IMR-90 (cell line): ENCODE measurements around the gene SFPQ. TPM values are rescaled to one million over a fixed set of nuclear protein-coding genes. Genes with fewer than 3 reads are reported as not detected.

Source experiments
- ATAC-seq: fragments of 200-7000 bp; cut with Tn5 transposase; 2 replicates; pipeline ENCODE4 v1.9.1; 2020; ENCODE audit warnings: low read depth, mild to moderate bottlenecking, moderate library complexity
- BruUV-seq: library from RNA; stranded (reverse); fragments of 400-500 nt; replicated peaks from 2 replicates; lab custom pipeline; 2021; lab: Mats Ljungman, UMichigan
- CTCF ChIA-PET: fragments of 300-600 bp; formaldehyde crosslinking; extraction: SDS; loops from one replicate; lab custom pipeline; 2021; ENCODE audit warnings: antibody characterized with exemption; lab: Yijun Ruan, JAX
- POLR2A ChIA-PET: fragments of 300-600 bp; sonication (Branson Sonifier 250); formaldehyde crosslinking; loops from one replicate; lab custom pipeline; 2022; ENCODE audit warnings: antibody characterized with exemption; ENCODE audit not compliant: unreplicated experiment; lab: Charles Lee
- DNase-seq: peaks from one replicate; pipeline ENCODE4 v3.0.0; 2013
- H2AFZ ChIP-seq: replicated peaks from 2 replicates; pipeline ENCODE3; 2013; ENCODE audit warnings: low read length, mild to moderate bottlenecking; ENCODE audit not compliant: poor library complexity
- H2AK5ac ChIP-seq: 2 replicates; pipeline ENCODE4 v1.6.1; 2013; ENCODE audit warnings: low read depth, low read length, inconsistent platforms
- H2AK9ac ChIP-seq: replicated peaks from 2 replicates; pipeline ENCODE3; 2013; ENCODE audit warnings: mild to moderate bottlenecking, low read depth, low read length, moderate library complexity; ENCODE audit not compliant: poor library complexity
- H2BK120ac ChIP-seq: 2 replicates; pipeline ENCODE4 v1.6.1; 2013; ENCODE audit warnings: low read depth, low read length, inconsistent platforms
- H2BK15ac ChIP-seq: 3 replicates; pipeline ENCODE4 v1.6.1; 2013; ENCODE audit warnings: low read depth, low read length, inconsistent platforms
- H2BK20ac ChIP-seq: 2 replicates; pipeline ENCODE4 v1.6.1; 2013; ENCODE audit warnings: low read depth, mild to moderate bottlenecking, inconsistent platforms, low read length, moderate library complexity
- H2BK5ac ChIP-seq: 2 replicates; pipeline ENCODE4 v1.6.1; 2013; ENCODE audit warnings: mild to moderate bottlenecking, low read depth, low read length, inconsistent platforms; ENCODE audit not compliant: poor library complexity, severe bottlenecking
- H3K14ac ChIP-seq: replicated peaks from 2 replicates; pipeline ENCODE4 v1.6.1; 2013; ENCODE audit warnings: low read depth, low read length, inconsistent platforms
- H3K18ac ChIP-seq: 2 replicates; pipeline ENCODE4 v1.6.1; 2013; ENCODE audit warnings: low read depth, low read length, control low read depth
- H3K23ac ChIP-seq: 2 replicates; pipeline ENCODE4 v1.6.1; 2013; ENCODE audit warnings: low read depth, low read length, inconsistent platforms
- H3K27ac ChIP-seq: 2 replicates; pipeline ENCODE4 v1.5.1; 2013; ENCODE audit warnings: mild to moderate bottlenecking, control low read depth, low read length; ENCODE audit not compliant: insufficient read depth
- H3K27me3 ChIP-seq: 2 replicates; pipeline ENCODE4 v1.6.1; 2013; ENCODE audit warnings: low read length; ENCODE audit not compliant: control insufficient read depth, insufficient read depth
- H3K36me3 ChIP-seq: 2 replicates; pipeline ENCODE4 v1.6.1; 2013; ENCODE audit warnings: low read length, mixed read lengths; ENCODE audit not compliant: control insufficient read depth, insufficient read depth
- H3K4ac ChIP-seq: 2 replicates; pipeline ENCODE4 v1.6.1; 2013; ENCODE audit warnings: low read depth, low read length, inconsistent platforms
- H3K4me1 ChIP-seq: 2 replicates; pipeline ENCODE4 v1.6.1; 2013; ENCODE audit warnings: low read length, mixed read lengths; ENCODE audit not compliant: control insufficient read depth, insufficient read depth
- H3K4me2 ChIP-seq: 2 replicates; pipeline ENCODE4 v1.6.1; 2013; ENCODE audit warnings: low read depth, mild to moderate bottlenecking, control low read depth, low read length, moderate library complexity
- H3K4me3 ChIP-seq: 2 replicates; pipeline ENCODE4 v1.5.1; 2013; ENCODE audit warnings: low read depth, mild to moderate bottlenecking, control low read depth, low read length, moderate library complexity; ENCODE audit not compliant: insufficient read depth
- H3K56ac ChIP-seq: 2 replicates; pipeline ENCODE4 v1.6.1; 2013; ENCODE audit warnings: low read length, inconsistent platforms; ENCODE audit not compliant: insufficient read depth; ENCODE audit errors: extremely low read depth
- H3K79me1 ChIP-seq, 2 experiments: 2 replicates each; pipeline ENCODE4 v1.6.1; 2013; ENCODE audit warnings: low read length in 2 of 2, inconsistent platforms in 1 of 2, low read depth in 1 of 2
- H3K9ac ChIP-seq: 2 replicates; pipeline ENCODE4 v1.6.1; 2013; ENCODE audit warnings: low read depth, low read length, control low read depth
- H3K9me1 ChIP-seq: 2 replicates; pipeline ENCODE4 v1.6.1; 2013; ENCODE audit warnings: low read length, inconsistent platforms; ENCODE audit not compliant: insufficient read depth
- H3K9me3 ChIP-seq: 2 replicates; pipeline ENCODE4 v1.6.1; 2013; ENCODE audit warnings: low read length; ENCODE audit not compliant: control insufficient read depth, insufficient read depth
- H4K20me1 ChIP-seq: 2 replicates; pipeline ENCODE4 v1.6.1; 2013; ENCODE audit warnings: low read length, inconsistent platforms; ENCODE audit not compliant: insufficient read depth
- H4K5ac ChIP-seq: 2 replicates; pipeline ENCODE4 v1.6.1; 2013; ENCODE audit warnings: mild to moderate bottlenecking, low read depth, low read length, control low read depth
- H4K8ac ChIP-seq, 2 experiments: 2 replicates each; pipeline ENCODE4 v1.6.1; 2013; ENCODE audit warnings: low read depth in 2 of 2, low read length in 2 of 2, control low read depth in 1 of 2, inconsistent platforms in 1 of 2
- H4K91ac ChIP-seq: 2 replicates; pipeline ENCODE4 v1.6.1; 2013; ENCODE audit warnings: low read depth, low read length, inconsistent platforms; ENCODE audit not compliant: insufficient read depth
- BHLHE40 ChIP-seq: fragments of 150-350 bp; IDR thresholded peaks from 2 replicates; pipeline ENCODE4 v1.6.1; 2016; ENCODE audit warnings: mild to moderate bottlenecking, low read depth, low read length
- CEBPB ChIP-seq: IDR thresholded peaks from 2 replicates; pipeline ENCODE4 v1.6.1; 2012; ENCODE audit warnings: low read depth, low read length, improper control_type of control experiment
- CHD1 ChIP-seq: IDR thresholded peaks from 2 replicates; pipeline ENCODE4 v1.6.1; 2012; ENCODE audit warnings: low read depth, low read length, improper control_type of control experiment
- ELK1 ChIP-seq: fragments of 150-350 bp; IDR thresholded peaks from 2 replicates; pipeline ENCODE4 v1.6.1; 2016; ENCODE audit warnings: low read depth, mild to moderate bottlenecking, low read length, moderate library complexity, borderline replicate concordance
- FOS ChIP-seq: fragments of 150-350 bp; IDR thresholded peaks from 2 replicates; pipeline ENCODE4 v1.6.1; 2016; ENCODE audit warnings: low read depth, low read length
- MAFK ChIP-seq: IDR thresholded peaks from 2 replicates; pipeline ENCODE4 v1.6.1; 2012; ENCODE audit warnings: low read depth, low read length, improper control_type of control experiment
- MAZ ChIP-seq: IDR thresholded peaks from 2 replicates; pipeline ENCODE4 v1.6.1; 2012; ENCODE audit warnings: low read depth, mild to moderate bottlenecking, low read length, improper control_type of control experiment, moderate library complexity, borderline replicate concordance
- MXI1 ChIP-seq: IDR thresholded peaks from 2 replicates; pipeline ENCODE4 v1.6.1; 2012; ENCODE audit warnings: low read depth, mild to moderate bottlenecking, low read length, moderate library complexity, borderline replicate concordance
- NFE2L2 ChIP-seq: fragments of 150-350 bp; IDR thresholded peaks from 2 replicates; pipeline ENCODE4 v1.6.1; 2016; ENCODE audit warnings: low read depth, mild to moderate bottlenecking, low read length
- POLR2A ChIP-seq: IDR thresholded peaks from 2 replicates; pipeline ENCODE4 v1.6.1; 2012; ENCODE audit warnings: mild to moderate bottlenecking, low read depth, low read length
- RAD21 ChIP-seq: IDR thresholded peaks from 2 replicates; pipeline ENCODE4 v1.6.1; 2012; ENCODE audit warnings: low read length, improper control_type of control experiment
- RCOR1 ChIP-seq: IDR thresholded peaks from 2 replicates; pipeline ENCODE4 v1.6.1; 2012; ENCODE audit warnings: mild to moderate bottlenecking, low read length, improper control_type of control experiment; ENCODE audit not compliant: insufficient replicate concordance
- RFX5 ChIP-seq: IDR thresholded peaks from 2 replicates; pipeline ENCODE4 v1.8.0; 2012; ENCODE audit warnings: low read depth, mild to moderate bottlenecking, low read length, moderate library complexity
- SMC3 ChIP-seq: fragments of 150-350 bp; IDR thresholded peaks from 2 replicates; pipeline ENCODE4 v1.6.1; 2016; ENCODE audit warnings: low read depth, mild to moderate bottlenecking, antibody characterized with exemption, low read length, moderate library complexity
- USF2 ChIP-seq: fragments of 150-350 bp; IDR thresholded peaks from 2 replicates; pipeline ENCODE4 v1.6.1; 2017; ENCODE audit warnings: mild to moderate bottlenecking, antibody characterized with exemption, low read length, low read depth
- WGBS, 2 experiments: methylation state at CpG; one replicate each; pipeline versions ENCODE4 v1.1.5 to v1.1.7; 2013; ENCODE audit warnings: missing lambda C conversion rate in 2 of 2; ENCODE audit not compliant: insufficient read length in 1 of 2; ENCODE audit errors: extremely low coverage in 2 of 2; 5-methylcytosine and 5-hydroxymethylcytosine counted together
- dilution Hi-C: fragments of 300-500 bp; cut with HindIII; formaldehyde crosslinking; loops from one replicate; pipeline ENCODE4 v1.14.3; 2018; ENCODE audit warnings: low sequenced_read_pairs; ENCODE audit not compliant: unreplicated experiment
- in situ Hi-C: fragments of 300-500 bp; cut with MboI; formaldehyde crosslinking; loops from 3 replicates; pipeline ENCODE4 v1.14.3; 2019; ENCODE audit warnings: low sequenced_read_pairs, inconsistent platforms, mixed read lengths
- intact Hi-C: fragments of 100-400 bp; cut with micrococcal nuclease; formaldehyde crosslinking; loops from 2 replicates; pipeline ENCODE4 v1.10.0; 2022
- polyA plus RNA-seq, 3 experiments: library from polyadenylated mRNA; depleted of rRNA; stranded (reverse); fragments of >200 nt; gene quantifications; 2 replicates each; pipeline ENCODE4 v1.2.3, GENCODE V29; 2012; ENCODE audit warnings: low replicate concordance in 1 of 3
- total RNA-seq: library from RNA; depleted of rRNA; stranded (reverse); fragments of >200 nt; gene quantifications from 2 replicates; pipeline ENCODE4 v1.2.3, GENCODE V29; 2012

Gene SFPQ
- total and polyA plus RNA-seq, 2 of the 4 experiments (the other 2 are of a cell fraction) = 53.9 to 121 TPM

- no peak overlapping the region for H2AK9ac ChIP-seq
- H4K20me1 ChIP-seq = peaks cover 54% of the 10 kb centered on the region
- H3K27me3 ChIP-seq = no peaks in the 10 kb centered on the region
- H3K14ac ChIP-seq = peak overlapping the region; percentile 64
- H3K4ac ChIP-seq = no peak overlapping the region
- no peak overlapping the region; the same call in 1 of the 2 replicates for H2AK5ac ChIP-seq
- H2BK120ac ChIP-seq = no peak overlapping the region
- BruUV-seq = no TSS peak
- ChIA-PET CTCF (interaction anchor here (1.0 kb wide), 1 partner anchor 13 kb away, joined by 3 read pairs; no protein-coding TSS in a partner anchor), POLR2A (no interaction called here)
- no peak overlapping the region for H4K5ac ChIP-seq
- intact Hi-C loops = loop anchor here (2.0 kb wide), 1 partner anchor 365 kb away; the partner anchor contains the start of genes KIAA0319L and NCDN
- no peak overlapping the region for H2BK5ac ChIP-seq
- dilution Hi-C loops = no loop called here
- H4K8ac ChIP-seq = no peak overlapping the region
- WGBS, 2 experiments = 4% methylated on average over 4 of the region's 25 CpGs; no CpG with 5 or more reads in 1 of the 2 experiments
- H3K4me2 ChIP-seq = peak overlapping the region; percentile 90
- no peak overlapping the region for H2BK15ac ChIP-seq
- no peaks in the 10 kb centered on the region for H3K9me3 ChIP-seq
- in situ Hi-C loops = loop anchor here (10.0 kb wide), 2 partner anchors 103 to 373 kb away; no protein-coding TSS in a partner anchor
- peaks cover 5% of the 10 kb centered on the region for H3K4me1 ChIP-seq
- H3K18ac ChIP-seq = no peak overlapping the region
- H4K91ac ChIP-seq = no peak overlapping the region
- H2BK20ac ChIP-seq = no peak overlapping the region
- peak overlapping the region; percentile 74 for H3K4me3 ChIP-seq
- peak overlapping the region; percentile 90 for H3K9ac ChIP-seq
- peaks cover 46% of the 10 kb centered on the region for H3K36me3 ChIP-seq
- H3K79me1 ChIP-seq = peaks cover 5 to 29% of the 10 kb centered on the region in 2 experiments
- no peak overlapping the region for H2AFZ ChIP-seq
- no peak for DNase-seq
- ATAC-seq = no peak
- H3K23ac ChIP-seq = no peak overlapping the region
- H3K56ac ChIP-seq = peak overlapping the region; percentile 50
- peak overlapping the region; percentile 57; the same call in 1 of the 2 replicates for H3K27ac ChIP-seq
- peaks cover 2% of the 10 kb centered on the region; the same call in 1 of the 2 replicates for H3K9me1 ChIP-seq
- TF ChIP-seq FOS (no peak), MAZ (no peak), USF2 (no peak), BHLHE40 (no peak), SMC3 (no peak), RCOR1 (no peak), CHD1 (no peak), NFE2L2 (no peak), POLR2A (no peak), RAD21 (no peak), CEBPB (no peak), MXI1 (no peak), MAFK (no peak), ELK1 (no peak), RFX5 (no peak)
Observed at GRCh38 chr1:35191429-35192055, 1.4 kb downstream of the SFPQ start.
